Stimulated activated CD8-positive, alpha-beta memory T cell treated with anti-CD3 and anti-CD28 coated beads, Interleukin-15, amount 100 ng/mL, for 24 hours (primary cell): Measurements from ENCODE around the gene TNK2.
"Not testable (repeated sequence)": the region's sequence is repeated elsewhere in the genome, so short reads cannot be mapped to it uniquely, and the experiment has no call there.

Experiments used
- DNase-seq: peaks from one replicate; pipeline ENCODE4 v3.0.0-alpha.2; 2020; ENCODE audit warnings: low read depth

The TNK2 gene

GRCh38 chr3:195885036-195885891 lies 23.1 kb downstream of the TNK2 start:
- no peak for DNase-seq

GRCh38 chr3:195884691-195885035 lies 23.7 kb downstream of the TNK2 start:
- no peak for DNase-seq

- DNase-seq: no peak
Observed at GRCh38 chr3:195883801-195884200, 24.6 kb downstream of the TNK2 start.

GRCh38 chr3:195883160-195883559 lies 25.2 kb downstream of the TNK2 start:
- no peak for DNase-seq

GRCh38 chr3:195882002-195882441 lies 26.3 kb downstream of the TNK2 start:
- DNase-seq: no peak

- no peak for DNase-seq
Observed at GRCh38 chr3:195881276-195881988, 26.9 kb downstream of the TNK2 start.

- no peak for DNase-seq
Observed at GRCh38 chr3:195880037-195880431, 28.3 kb downstream of the TNK2 start.

GRCh38 chr3:195879416-195880036 lies 28.8 kb downstream of the TNK2 start:
- DNase-seq: no peak

- no peak for DNase-seq
Observed at GRCh38 chr3:195878424-195879274, 29.7 kb downstream of the TNK2 start.

- DNase-seq: no peak
Observed at GRCh38 chr3:195877767-195878423, 30.5 kb downstream of the TNK2 start.

- no peak for DNase-seq
Observed at GRCh38 chr3:195877136-195877715, 31.1 kb downstream of the TNK2 start.

GRCh38 chr3:195876297-195877064 lies 31.9 kb downstream of the TNK2 start:
- DNase-seq: no peak

- DNase-seq: no peak
Observed at GRCh38 chr3:195875482-195876236, 32.7 kb downstream of the TNK2 start.

- DNase-seq: no peak
Observed at GRCh38 chr3:195873971-195874370, 34.4 kb downstream of the TNK2 start.

GRCh38 chr3:195873281-195873887 lies 35.0 kb downstream of the TNK2 start:
- DNase-seq: no peak

- DNase-seq: no peak
Observed at GRCh38 chr3:195872800-195873199, 35.6 kb downstream of the TNK2 start.

GRCh38 chr3:195872097-195872496 lies 36.3 kb downstream of the TNK2 start:
- no peak for DNase-seq

GRCh38 chr3:195871686-195872085 lies 36.7 kb downstream of the TNK2 start:
- DNase-seq: not testable (repeated sequence)

- no peak for DNase-seq
Observed at GRCh38 chr3:195870937-195871336, 37.4 kb downstream of the TNK2 start.
